GM19193 (cell line): ENCODE measurements around the gene GRID1.

Experiments used
- POLR2A ChIP-seq: IDR thresholded peaks from 4 replicates; pipeline ENCODE4 v1.6.1; 2011; ENCODE audit not compliant: insufficient read depth, insufficient read length; ENCODE audit errors: extremely low read depth

The GRID1 gene

GRCh38 chr10:86311906-86312305, 54.7 kb downstream of the GRID1 start:
- TF ChIP-seq POLR2A, result no peak

GRCh38 chr10:86311190-86311589, 55.4 kb downstream of the GRID1 start:
- no peak for TF ChIP-seq POLR2A

- no peak for TF ChIP-seq POLR2A
Measured at GRCh38 chr10:86310702-86311101, 55.9 kb downstream of the GRID1 start.

- no peak for TF ChIP-seq POLR2A
Measured at GRCh38 chr10:86310291-86310690, 56.3 kb downstream of the GRID1 start.

- TF ChIP-seq POLR2A, result no peak
Measured at GRCh38 chr10:86308056-86308455, 58.5 kb downstream of the GRID1 start.

- no peak for TF ChIP-seq POLR2A
Measured at GRCh38 chr10:86306628-86307278, 59.8 kb downstream of the GRID1 start.

GRCh38 chr10:86305521-86305920, 61.1 kb downstream of the GRID1 start:
- TF ChIP-seq POLR2A, result no peak

- no peak for TF ChIP-seq POLR2A
Measured at GRCh38 chr10:86304436-86304835, 62.2 kb downstream of the GRID1 start.

GRCh38 chr10:86303626-86304025, 63.0 kb downstream of the GRID1 start:
- no peak for TF ChIP-seq POLR2A

- no peak for TF ChIP-seq POLR2A
Measured at GRCh38 chr10:86301971-86302370, 64.6 kb downstream of the GRID1 start.

- TF ChIP-seq POLR2A, result no peak
Measured at GRCh38 chr10:86300931-86301830, 65.4 kb downstream of the GRID1 start.

- no peak for TF ChIP-seq POLR2A
Measured at GRCh38 chr10:86300399-86300925, 66.1 kb downstream of the GRID1 start.

- no peak for TF ChIP-seq POLR2A
Measured at GRCh38 chr10:86299562-86299961, 67.0 kb downstream of the GRID1 start.

- no peak for TF ChIP-seq POLR2A
Measured at GRCh38 chr10:86298501-86299001, 68.0 kb downstream of the GRID1 start.

GRCh38 chr10:86295791-86296190, 70.8 kb downstream of the GRID1 start:
- no peak for TF ChIP-seq POLR2A
